NCI-H1436 (cell line): ENCODE measurements around the gene DNAJC10.
"Not testable (repeated sequence)": the region's sequence is repeated elsewhere in the genome, so short reads cannot be mapped to it uniquely, and the experiment has no call there.

ENCODE experiments used
- DNase-seq: peaks from one replicate; lab custom pipeline; 2025; lab: John Stamatoyannopoulos, UW

DNAJC10 gene, protein sequence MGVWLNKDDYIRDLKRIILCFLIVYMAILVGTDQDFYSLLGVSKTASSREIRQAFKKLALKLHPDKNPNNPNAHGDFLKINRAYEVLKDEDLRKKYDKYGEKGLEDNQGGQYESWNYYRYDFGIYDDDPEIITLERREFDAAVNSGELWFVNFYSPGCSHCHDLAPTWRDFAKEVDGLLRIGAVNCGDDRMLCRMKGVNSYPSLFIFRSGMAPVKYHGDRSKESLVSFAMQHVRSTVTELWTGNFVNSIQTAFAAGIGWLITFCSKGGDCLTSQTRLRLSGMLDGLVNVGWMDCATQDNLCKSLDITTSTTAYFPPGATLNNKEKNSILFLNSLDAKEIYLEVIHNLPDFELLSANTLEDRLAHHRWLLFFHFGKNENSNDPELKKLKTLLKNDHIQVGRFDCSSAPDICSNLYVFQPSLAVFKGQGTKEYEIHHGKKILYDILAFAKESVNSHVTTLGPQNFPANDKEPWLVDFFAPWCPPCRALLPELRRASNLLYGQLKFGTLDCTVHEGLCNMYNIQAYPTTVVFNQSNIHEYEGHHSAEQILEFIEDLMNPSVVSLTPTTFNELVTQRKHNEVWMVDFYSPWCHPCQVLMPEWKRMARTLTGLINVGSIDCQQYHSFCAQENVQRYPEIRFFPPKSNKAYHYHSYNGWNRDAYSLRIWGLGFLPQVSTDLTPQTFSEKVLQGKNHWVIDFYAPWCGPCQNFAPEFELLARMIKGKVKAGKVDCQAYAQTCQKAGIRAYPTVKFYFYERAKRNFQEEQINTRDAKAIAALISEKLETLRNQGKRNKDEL

DNA sequence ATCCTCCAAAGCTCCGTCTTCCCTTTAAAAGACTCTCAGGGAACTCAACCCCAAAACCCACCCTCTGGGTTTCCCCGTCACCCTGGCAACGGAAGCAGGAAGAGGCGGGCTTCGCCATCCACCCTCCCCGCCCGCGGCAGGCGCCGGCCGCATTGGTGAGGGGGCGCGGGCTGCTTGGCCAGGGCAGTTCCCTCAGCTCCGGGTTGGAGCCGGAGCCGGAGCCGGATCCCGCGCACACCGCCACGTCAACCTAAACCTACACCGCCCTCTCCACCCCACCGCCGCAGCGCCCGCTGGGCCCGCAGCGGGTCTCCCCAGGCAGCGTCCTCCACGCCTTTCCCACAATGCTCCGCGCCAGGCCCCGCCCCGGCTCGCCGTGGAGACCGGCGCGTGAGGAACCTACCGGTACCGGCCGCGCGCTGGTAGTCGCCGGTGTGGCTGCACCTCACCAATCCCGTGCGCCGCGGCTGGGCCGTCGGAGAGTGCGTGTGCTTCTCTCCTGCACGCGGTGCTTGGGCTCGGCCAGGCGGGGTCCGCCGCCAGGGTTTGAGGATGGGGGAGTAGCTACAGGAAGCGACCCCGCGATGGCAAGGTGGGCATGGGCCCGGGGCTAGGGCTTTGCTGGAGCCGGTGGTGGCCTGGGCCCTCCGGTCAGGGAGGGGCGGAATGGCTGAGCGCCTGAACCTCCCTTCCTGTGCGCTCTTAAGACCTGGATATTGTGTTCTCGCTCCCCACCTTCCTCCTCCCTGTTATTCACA is at the start of gene DNAJC10:
Gene DNAJC10, plus strand, starts transcription at position 366 of the 758 bp plus-strand sequence. CDS start 1,830 bp downstream, outside the sequence.
- peak; percentile 92 for DNase-seq

DNA sequence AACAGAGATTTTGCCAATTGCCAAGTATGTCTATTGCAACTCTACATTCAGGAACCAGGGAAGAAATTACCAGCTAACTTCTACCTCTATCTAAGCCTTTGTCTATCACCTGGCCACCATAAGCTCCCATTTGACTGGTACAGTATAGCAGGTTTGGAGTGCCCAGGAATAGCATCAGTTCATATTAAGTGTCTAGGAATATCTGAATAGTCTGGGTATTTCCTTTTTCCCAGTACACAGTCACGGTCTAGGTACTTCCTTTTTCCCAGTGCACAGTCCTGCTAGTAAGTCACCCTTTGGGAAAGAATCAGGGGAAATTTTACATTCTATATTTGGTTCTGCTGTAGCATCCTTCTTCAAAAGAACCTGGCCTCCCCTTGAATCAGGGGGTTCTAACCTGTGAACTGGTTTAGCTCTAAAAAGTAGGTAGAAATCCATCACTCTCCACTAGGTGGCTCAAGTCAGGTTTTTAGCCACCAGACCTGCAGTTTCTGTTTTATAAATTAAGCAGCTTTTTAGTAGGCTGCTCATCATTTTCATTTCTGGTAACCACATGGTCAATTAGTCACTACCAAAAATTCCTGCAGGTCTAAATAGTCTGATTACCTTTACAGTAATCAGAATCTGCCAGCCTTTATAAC is 49.3 kb upstream of the DNAJC10 start:
- DNase-seq, result peak; percentile 16

DNA sequence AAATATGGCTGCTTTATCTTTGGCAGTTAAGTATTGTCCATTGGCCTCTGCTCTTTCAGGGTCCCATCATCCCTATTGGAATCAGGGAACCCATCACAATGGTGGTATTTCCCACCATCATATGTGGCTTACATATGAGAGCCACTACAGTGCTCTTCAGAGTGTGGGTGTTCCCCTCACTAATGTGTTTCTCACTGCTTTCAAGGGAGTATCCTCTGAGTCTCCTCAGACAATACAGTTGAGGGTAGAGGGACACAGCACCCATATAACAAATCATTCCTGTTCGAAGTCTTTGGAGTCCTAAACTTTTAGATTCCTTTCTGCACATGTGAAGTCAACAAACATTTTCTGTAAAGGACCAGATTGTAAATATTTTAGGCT is 48.8 kb upstream of the DNAJC10 start:
- no peak for DNase-seq

DNA sequence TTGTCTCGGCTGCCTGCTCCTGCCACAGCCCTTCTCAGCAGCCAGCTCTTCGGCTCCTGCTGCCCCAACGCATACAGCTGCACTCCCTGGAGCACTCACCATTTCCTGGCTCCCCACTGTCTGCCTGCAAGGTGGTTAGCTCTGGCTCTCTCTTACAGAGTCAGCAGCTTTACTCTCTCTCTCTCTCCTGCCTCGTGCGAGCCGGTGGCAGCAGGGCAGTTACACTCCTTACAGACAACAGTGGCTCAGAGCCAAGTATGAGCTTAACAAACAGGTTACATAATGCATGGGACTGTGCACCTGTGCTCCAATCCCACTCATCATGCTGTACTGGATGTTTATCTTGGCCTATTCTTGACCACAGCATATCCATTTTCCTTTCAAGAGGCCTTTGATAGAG is 47.4 kb upstream of the DNAJC10 start:
- no peak for DNase-seq

DNA sequence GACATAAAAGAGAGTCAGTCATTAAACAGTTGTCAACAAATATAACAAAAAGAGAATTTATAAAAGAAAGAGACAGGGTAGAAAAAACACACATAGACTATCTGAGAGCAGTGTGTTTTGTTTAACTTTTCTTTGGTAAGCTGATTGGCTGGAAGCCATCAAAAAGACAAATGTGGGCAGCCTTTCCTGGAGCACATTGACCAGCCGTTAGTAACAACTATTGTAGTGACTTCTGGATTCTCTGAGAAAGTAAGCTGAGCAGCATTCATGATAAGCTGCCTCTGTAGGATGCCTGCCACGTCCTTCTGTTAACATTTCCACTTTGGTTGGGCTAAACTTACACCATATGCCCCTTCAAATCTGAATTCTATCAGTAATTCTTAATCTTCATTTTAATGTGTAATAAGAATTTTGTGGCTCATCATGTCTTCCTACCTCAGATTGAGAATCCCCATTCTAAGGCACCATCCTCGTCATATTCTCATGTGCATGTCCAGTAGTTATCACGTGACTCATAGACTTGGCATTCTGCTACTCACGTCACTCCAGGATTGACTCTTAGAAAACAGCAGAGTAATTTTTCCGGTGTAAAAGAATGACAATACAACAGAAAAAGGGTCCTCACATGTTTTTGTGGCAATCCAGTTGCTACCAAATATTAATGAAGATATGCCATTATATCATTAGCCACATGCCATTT is 43.4 kb upstream of the DNAJC10 start:
- no peak for DNase-seq

DNA sequence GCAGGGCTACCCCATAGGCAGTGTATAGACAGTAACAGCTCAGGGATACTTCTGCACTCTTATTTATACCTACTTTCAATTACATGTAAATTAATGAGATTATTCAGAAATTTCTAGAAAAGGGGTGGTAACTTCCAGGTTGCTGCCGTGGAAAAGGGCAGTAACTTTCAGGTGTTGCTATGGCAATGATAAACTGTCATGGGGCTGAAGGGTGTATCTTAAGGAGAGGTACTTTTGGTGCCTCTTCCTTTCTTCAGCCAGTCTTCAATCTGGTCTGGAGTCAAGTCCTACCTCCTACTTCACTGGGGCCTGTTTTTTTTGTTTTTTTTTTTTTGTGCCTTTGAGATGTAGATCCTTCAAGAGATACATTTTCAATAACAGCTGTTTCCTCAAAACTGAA is 35.2 kb upstream of the DNAJC10 start:
- no peak for DNase-seq

DNA sequence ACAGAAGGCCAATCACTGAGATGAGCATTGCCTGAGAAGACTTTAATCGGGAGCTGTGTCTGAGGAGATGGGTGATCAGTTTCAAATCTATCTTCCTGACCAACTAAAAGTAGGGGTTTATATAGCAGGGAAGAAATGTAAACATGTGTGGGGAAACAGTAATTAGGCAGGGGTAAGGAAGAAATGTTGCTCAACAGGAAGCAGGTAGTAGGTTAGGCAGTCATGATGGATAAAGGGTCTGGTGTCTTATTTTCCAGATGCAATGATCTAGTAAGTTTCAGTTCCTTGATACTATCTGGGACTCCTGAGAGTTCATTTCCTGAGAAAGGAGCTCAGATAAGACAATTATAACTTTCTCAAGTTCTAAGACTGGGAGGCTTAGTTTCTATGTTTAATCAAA is 33.8 kb upstream of the DNAJC10 start:
- no peak for DNase-seq

DNA sequence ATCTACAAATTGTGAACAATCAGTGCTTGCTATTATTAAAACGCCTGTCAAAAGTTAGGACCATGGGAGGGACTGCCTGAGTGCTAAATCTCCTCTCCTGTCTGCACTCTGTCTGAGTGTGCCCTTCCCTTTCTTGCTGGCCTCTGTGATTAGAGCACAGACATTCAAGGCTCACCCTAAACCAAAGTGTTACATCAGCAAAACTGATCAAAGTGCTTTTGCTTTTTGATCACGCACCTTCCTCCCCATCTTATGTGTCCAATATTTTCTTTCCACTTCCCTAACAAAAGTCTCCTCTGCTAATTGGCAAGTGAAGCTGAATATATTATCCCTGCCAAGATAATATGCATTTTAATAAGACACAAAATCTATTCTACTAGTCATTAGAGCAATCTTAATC is 30.5 kb upstream of the DNAJC10 start:
- DNase-seq, result no peak

DNA sequence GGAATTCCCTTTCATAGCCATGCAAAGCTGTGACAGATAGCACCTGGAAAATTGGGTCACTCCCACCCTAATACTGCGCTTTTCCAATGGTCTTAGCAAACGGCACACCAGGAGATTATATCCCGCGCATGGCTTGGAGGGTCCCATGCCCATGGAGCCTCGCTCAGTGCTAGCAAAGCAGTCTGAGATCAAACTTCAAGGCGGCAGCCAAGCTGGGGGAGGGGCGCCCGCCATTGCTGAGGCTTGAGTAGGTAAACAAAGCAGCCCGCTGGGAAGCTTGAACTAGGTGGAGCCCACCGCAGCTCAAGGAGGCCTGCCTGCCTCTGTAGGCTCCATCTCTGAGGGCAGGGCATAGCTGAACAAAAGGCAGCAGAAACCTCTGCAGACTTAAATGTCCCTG is 29.3 kb upstream of the DNAJC10 start:
- DNase-seq, result not testable (repeated sequence)

DNA sequence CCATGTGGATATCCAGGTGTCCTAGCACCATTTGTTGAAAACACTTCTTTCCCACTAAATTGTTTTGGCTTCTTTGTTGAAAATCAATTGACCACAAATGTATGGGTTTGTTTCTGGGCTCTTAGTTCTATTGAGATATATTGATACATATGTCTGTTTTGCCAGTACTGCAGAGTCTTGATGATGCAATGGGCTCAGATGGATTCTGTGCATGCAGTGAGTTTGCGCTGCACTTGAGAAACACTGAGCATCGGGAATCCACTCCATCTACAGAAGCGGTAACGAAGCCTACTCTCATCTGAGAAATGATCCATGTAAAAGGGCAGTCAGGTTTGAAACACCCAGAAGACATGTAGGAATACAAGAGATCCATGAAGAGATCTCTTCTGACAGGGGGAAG is 21.9 kb upstream of the DNAJC10 start:
- no peak for DNase-seq

DNA sequence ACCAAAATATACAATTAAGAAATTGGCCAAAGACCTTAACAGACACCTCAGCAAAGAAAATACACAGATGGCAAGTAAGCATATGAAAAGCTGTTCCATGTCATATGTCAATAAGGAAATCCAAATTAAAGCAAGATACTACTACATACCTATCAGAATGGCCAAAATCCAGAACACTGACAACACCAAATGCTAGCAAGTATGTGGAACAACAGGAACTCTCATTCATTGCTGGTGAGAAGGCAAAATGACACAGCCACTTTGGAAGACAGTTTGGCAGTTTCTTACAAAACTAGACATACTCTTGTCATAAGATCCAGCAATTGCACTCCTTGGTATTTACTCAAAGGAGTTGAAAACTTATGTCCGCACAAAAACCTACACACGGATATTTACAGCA is 20.3 kb upstream of the DNAJC10 start:
- DNase-seq, result no peak

DNA sequence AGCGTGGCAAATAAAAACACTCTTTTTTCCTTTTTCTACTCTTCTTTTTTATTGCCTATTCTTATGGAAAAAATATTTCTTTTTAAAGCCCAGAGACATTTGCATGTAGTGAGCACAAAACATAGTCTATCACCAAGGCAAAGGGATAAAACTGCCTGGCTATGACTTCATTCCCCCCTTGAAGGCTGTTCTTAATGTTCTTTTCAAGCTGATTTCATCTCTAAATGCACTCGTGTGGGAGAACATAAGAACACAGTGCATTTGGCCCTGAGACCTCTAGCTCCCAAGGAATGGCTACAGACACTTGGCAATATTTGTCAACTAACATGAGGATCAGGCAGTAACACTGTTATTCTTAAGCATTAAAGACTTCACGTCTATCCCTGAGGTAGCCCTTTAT is 17.4 kb upstream of the DNAJC10 start:
- no peak for DNase-seq

DNA sequence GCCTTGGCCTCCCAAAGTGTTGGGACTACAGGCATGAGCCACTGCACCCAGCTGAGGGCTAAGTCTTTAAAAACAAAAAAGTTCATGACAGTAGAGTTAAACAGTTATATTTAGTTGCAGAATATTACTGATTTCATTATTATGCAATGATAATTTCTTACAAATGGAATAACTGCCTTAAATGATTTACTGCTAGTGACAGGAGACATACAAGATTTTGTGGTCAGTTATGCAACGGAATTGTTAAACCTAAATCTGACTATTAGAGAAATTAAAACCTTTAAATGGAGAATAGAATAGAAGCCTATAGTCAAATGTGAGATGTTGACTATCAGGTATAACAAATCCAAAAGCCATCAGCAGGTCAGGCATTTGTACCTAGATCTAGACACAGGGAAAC is 10.3 kb upstream of the DNAJC10 start:
- DNase-seq, result no peak

DNA sequence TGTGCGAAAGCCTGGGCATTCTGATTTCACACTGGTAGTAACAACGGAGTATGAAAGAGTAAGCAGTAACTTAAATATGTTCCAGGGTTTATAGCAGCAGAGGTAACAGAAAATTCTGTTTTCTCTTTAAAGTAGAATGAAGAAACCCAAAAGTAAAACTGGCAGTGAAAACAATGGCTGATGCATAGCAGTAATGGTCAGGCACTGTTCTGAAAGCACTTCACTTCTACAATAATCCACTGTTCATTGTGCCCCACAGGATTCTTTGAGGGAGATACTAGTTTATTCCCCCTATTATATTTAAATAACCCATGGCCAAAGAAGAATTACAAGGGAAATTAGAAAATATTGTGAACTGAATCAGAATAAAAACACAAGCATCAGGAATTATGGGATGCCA is 9.3 kb upstream of the DNAJC10 start:
- DNase-seq, result no peak

DNA sequence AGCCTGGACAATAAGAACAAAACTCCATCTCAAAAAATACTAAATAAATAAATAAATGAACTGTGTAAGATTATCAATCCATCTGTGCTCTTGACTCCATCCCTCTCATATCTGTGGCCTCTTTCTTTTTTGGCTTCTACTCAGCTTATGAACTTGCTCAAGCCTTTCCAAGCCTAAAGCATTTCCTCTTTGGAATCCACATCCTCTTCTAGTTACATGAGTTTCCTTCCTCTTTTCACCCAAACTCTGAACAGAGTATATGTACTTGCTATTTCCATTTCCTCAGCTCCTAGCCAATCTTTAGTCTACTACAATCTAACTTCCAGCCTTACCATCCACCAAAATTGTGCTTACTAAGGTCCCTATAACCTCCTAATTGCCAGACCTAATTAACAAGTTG is 2.5 kb upstream of the DNAJC10 start:
- no peak for DNase-seq

DNA sequence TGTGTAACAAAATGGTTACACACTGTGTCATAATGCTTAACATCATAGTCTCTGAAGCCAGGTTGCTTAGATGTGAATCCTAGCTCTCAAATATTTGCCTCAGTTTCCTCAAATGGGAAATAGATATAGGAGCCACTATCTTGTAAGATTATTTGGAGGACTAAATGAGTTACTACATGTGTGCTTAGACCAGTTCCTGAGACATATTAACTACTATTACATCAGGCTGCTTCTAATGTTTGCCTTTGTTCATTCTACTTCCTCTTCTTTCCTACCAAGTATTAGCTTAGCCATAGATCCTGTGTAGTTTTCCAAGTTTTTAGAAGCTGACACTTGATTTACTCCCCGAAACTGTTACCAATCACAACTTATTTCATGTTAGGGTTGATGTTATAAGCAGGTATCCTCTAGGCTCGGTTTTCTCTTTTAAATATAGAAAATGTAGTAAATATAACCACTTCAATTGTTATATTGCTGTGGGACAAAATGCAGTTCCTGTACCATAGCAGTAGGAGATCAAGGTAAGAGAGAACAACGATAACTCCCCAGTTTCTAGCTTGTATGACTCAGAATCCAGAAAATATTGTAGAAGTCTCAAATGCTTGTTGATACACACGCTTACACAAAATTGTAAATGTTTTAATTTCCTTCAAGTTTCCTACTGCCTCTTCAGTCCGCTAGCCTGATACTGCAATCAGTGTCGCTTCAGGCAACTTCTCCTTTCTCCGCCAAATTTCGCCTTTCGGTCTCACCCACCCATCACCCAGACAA is 751 bp upstream of the DNAJC10 start:
- DNase-seq, result no peak

DNA sequence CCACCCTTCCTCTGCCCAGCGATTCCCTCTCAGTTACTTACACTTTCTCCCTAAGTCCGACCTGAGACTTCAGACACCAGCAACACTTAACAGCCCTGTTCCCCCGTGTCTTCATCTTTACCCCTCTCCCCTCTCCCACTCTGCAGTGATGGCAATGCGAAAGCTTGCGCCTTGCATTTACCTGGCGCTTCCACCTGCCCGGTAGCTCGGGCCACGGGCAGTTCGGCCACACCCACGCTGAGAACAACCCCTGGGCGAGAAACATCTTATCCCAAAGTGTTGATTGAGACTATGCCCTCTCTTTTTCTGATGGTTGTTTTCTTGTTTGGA is 558 bp downstream of the DNAJC10 start:
- no peak for DNase-seq

DNA sequence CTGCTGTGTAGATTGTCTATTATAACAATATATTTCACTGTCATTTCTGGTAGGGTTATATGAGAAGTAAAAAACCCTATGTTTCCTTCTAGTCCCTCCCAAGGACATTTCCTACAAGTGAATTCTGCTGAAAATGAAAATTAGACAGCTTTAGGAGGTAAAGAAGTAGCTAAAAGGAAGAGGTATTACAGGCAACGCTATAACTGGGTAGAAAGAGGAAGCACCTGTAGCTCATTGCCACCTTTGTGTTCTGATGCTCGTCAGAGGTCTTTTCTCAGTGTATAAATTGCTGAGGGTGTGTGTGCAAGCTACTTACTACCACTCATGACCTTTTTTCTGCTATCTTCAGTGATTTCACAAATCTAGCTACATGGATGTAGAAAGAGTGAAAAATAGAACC is 1.4 kb downstream of the DNAJC10 start:
- no peak for DNase-seq

DNA sequence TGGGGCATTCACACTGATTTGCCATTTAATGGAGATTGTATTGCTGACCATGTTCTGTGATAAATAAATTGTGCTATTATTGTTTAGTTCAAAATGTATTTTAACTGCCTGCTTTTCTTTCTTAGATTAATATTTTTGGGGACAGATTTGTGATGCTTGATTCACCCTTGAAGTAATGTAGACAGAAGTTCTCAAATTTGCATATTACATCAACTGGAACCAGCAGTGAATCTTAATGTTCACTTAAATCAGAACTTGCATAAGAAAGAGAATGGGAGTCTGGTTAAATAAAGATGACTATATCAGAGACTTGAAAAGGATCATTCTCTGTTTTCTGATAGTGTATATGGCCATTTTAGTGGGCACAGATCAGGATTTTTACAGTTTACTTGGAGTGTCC is 1.8 kb downstream of the DNAJC10 start:
- no peak for DNase-seq

DNA sequence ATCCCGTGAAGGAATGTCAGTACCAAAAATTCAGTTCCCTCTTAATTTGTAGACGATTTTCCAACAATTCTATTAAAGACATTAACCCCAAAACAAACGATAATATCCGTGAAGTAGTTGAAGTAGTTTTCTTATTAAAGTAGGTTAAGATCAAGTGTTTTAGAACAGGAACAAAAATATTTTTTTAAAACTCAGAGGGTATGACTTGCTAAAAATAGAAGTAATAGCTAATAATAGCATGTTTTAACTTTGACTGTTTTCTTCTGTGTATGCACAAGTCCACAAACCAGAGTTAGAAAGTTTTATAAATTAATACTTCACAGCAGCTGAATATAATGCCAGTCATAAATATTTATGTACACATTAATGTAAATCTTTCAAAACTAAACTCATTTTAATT is 2.4 kb downstream of the DNAJC10 start:
- no peak for DNase-seq

DNA sequence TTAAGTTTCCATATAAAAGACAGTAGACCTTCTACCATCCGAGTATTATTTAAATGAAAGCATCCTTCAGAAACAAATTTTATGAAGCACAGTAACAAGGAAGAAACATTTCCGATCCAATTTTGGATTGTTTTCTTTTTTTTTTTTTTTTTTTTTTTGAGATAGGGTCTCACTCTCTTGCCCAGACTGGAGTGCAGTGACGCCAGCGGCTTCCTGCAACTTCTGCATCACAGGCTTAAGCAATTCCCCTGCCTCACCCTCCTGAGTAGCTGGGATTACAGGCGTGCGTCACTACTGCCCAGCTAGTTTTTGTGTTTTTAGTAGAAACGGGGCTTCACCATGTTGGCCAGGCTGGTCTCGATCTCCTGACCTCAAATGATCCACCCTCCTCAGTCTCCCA is 3.1 kb downstream of the DNAJC10 start:
- DNase-seq, result not testable (repeated sequence)
